ENCODE results near the gene CLSTN1. TPM values are rescaled to one million over a fixed set of nuclear protein-coding genes. Genes with fewer than 3 reads are reported as not detected.

CLSTN1 gene
- total and polyA plus RNA-seq, 2 donors from 2014 or later: 114 to 158 TPM

DNA sequence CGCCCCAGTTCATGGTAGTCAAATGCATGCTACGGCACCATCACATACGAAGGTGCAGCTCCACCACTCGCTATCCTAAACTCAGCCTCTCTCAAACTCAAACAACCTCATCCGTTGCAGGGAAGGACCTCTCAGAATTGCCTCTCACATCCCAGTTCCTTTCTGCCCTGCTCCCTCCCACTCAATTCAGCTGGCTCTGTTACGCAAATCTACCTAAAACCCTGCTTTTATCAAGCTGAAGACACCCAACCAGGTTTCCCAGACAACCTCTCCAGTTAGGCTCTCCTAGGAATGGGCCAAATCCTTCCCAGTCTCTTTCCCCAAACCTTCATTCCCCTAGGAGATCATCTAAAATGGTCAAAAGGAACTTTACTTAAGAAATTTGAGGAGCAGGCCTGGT, 62.9 kb downstream of the CLSTN1 start:
- Histone ChIP-seq H3K4me1 (ENCODE audit: control insufficient read depth in 2 of 3, insufficient read depth in 2 of 3, low read depth in 1 of 3, low read length in 3 of 3) (no peaks in the 10 kb centered on the region), H3K27ac (ENCODE audit: low read depth in 2 of 2, low read length in 2 of 2) (no peak overlapping the region), H3K36me3 (ENCODE audit: control insufficient read depth in 2 of 3, insufficient read depth in 3 of 3, low read length in 3 of 3) (no peaks in the 10 kb centered on the region), H3K9me3 (ENCODE audit: control insufficient read depth in 2 of 3, insufficient read depth in 1 of 3, low read length in 3 of 3) (no peaks in the 10 kb centered on the region), H3K4me3 (ENCODE audit: low read length in 3 of 3) (no peak overlapping the region), H3K27me3 (ENCODE audit: control insufficient read depth, insufficient read depth, low read length) (no peaks in the 10 kb centered on the region), H3K9ac (ENCODE audit: low read length in 3 of 3) (no peak overlapping the region)
- FAIRE-seq (no peak), DNase-seq (no peak)
- intact Hi-C loops (cut with DNase I): no loop called here
- TF ChIP-seq, protein P1, sequence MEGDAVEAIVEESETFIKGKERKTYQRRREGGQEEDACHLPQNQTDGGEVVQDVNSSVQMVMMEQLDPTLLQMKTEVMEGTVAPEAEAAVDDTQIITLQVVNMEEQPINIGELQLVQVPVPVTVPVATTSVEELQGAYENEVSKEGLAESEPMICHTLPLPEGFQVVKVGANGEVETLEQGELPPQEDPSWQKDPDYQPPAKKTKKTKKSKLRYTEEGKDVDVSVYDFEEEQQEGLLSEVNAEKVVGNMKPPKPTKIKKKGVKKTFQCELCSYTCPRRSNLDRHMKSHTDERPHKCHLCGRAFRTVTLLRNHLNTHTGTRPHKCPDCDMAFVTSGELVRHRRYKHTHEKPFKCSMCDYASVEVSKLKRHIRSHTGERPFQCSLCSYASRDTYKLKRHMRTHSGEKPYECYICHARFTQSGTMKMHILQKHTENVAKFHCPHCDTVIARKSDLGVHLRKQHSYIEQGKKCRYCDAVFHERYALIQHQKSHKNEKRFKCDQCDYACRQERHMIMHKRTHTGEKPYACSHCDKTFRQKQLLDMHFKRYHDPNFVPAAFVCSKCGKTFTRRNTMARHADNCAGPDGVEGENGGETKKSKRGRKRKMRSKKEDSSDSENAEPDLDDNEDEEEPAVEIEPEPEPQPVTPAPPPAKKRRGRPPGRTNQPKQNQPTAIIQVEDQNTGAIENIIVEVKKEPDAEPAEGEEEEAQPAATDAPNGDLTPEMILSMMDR (IDR thresholded peaks at IDR 0.05; ENCODE audit: borderline replicate concordance, extremely low read depth, insufficient read depth): no peak

DNA sequence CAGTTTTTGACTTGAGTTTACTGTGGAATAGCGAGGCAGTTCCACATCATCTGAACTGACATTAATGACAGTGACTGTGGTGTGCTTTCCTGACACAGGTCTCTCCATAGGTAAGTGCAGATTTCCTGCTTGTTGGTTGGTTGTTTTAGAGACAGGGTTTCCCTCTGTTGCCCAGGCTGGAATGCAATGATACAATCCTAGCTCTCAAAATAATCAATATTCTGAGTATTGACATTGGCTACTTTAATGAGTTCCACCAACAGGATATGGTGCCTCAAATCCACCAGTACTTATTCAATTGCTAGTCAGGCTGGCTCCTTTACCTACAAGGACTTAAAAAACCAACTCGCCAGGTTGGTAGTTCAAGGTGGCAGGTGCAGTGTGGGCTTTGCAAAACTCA, 63.8 kb downstream of the CLSTN1 start:
- H3K9ac ChIP-seq (ENCODE audit: low read length in 3 of 3): no peak overlapping the region
- H3K27me3 ChIP-seq (ENCODE audit: control insufficient read depth, insufficient read depth, low read length): no peaks in the 10 kb centered on the region
- H3K36me3 ChIP-seq (ENCODE audit: control insufficient read depth in 2 of 3, insufficient read depth in 3 of 3, low read length in 3 of 3): no peaks in the 10 kb centered on the region
- TF ChIP-seq, protein P1 (IDR thresholded peaks at IDR 0.05; ENCODE audit: borderline replicate concordance, extremely low read depth, insufficient read depth): no peak
- intact Hi-C loops (cut with DNase I): no loop called here
- peaks cover 0 to 5% (median 0%) of the 10 kb centered on the region in 3 donors for H3K4me1 ChIP-seq (ENCODE audit: control insufficient read depth in 2 of 3, insufficient read depth in 2 of 3, low read depth in 1 of 3, low read length in 3 of 3)
- no peak for DNase-seq
- H3K27ac ChIP-seq (ENCODE audit: low read depth in 2 of 2, low read length in 2 of 2): no peak overlapping the region
- H3K4me3 ChIP-seq (ENCODE audit: low read length in 3 of 3): no peak overlapping the region
- no peak for FAIRE-seq
- no peaks in the 10 kb centered on the region for H3K9me3 ChIP-seq (ENCODE audit: control insufficient read depth in 2 of 3, insufficient read depth in 1 of 3, low read length in 3 of 3)

DNA sequence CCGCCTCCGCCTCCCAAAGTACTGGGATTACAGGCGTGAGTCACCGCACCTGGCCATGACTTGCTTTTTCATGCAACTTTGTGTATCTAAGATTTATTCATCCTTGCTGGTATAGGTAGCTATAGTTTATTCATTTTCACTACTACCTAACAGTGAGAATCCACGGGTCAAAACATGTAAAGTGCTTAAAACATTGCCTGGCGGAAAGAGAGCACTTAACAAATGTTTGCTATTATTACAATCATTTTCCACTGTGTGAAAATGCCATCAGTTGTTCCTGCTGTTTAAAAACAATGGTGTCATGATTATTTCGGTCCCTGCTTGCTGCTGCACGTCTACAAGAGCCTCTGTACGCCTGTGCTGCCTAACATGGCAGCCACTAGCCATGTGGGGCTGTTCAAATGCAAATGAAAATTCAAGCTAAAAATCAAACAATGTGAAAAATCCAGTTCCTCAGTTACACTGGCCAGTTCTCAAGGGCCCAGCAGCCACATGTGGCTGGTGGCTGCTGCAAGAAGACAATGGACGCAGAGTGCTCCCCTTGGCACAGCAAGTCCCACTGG, 65.1 kb downstream of the CLSTN1 start:
- H3K36me3 ChIP-seq (ENCODE audit: control insufficient read depth in 2 of 3, insufficient read depth in 3 of 3, low read length in 3 of 3): peaks cover 0 to 2% (median 0%) of the 10 kb centered on the region in 3 donors
- FAIRE-seq (no peak), DNase-seq (no peak)
- no peak overlapping the region for H3K4me3 ChIP-seq (ENCODE audit: low read length in 3 of 3)
- peaks cover 0 to 5% (median 0%) of the 10 kb centered on the region in 3 donors for H3K4me1 ChIP-seq (ENCODE audit: control insufficient read depth in 2 of 3, insufficient read depth in 2 of 3, low read depth in 1 of 3, low read length in 3 of 3)
- H3K27ac ChIP-seq (ENCODE audit: low read depth in 2 of 2, low read length in 2 of 2): no peak overlapping the region
- intact Hi-C loops (cut with DNase I): no loop called here
- TF ChIP-seq, protein P1 (IDR thresholded peaks at IDR 0.05; ENCODE audit: borderline replicate concordance, extremely low read depth, insufficient read depth): no peak
- no peak overlapping the region for H3K9ac ChIP-seq (ENCODE audit: low read length in 3 of 3)
- no peaks in the 10 kb centered on the region for H3K27me3 ChIP-seq (ENCODE audit: control insufficient read depth, insufficient read depth, low read length)
- no peaks in the 10 kb centered on the region for H3K9me3 ChIP-seq (ENCODE audit: control insufficient read depth in 2 of 3, insufficient read depth in 1 of 3, low read length in 3 of 3)
